ENCODE data around the gene OPN1MW2.
"Not testable (repeated sequence)": the region's sequence is repeated elsewhere in the genome, so short reads cannot be mapped to it uniquely, and the experiment has no call there.

OPN1MW2 gene

GRCh38 chrX:154209670-154210418 is 9.7 kb upstream of the OPN1MW2 start:
- H3K36me3 ChIP-seq (ENCODE audit: insufficient read depth, low read length); H2AFZ ChIP-seq (ENCODE audit: low read depth, low read length); H3K9me3 ChIP-seq (ENCODE audit: insufficient read depth, low read length, severe bottlenecking); H3K4me3 ChIP-seq (ENCODE audit: low read depth in 1 of 2, low read length in 2 of 2); H4K20me1 ChIP-seq (ENCODE audit: insufficient read depth, low read length); H3K27ac ChIP-seq (ENCODE audit: low read length); H3K4me2 ChIP-seq (ENCODE audit: insufficient read depth, low read length); H3K9ac ChIP-seq (ENCODE audit: low read depth, low read length); H3K27me3 ChIP-seq (ENCODE audit: insufficient read depth, low read length, poor library complexity); H3K79me2 ChIP-seq (ENCODE audit: insufficient read depth, low read length); H3K4me1 ChIP-seq (ENCODE audit: insufficient read depth, low read length); DNase-seq: not testable (repeated sequence)
- peak; percentile 99 for ATAC-seq (ENCODE audit: insufficient read depth, low read depth)

DNA sequence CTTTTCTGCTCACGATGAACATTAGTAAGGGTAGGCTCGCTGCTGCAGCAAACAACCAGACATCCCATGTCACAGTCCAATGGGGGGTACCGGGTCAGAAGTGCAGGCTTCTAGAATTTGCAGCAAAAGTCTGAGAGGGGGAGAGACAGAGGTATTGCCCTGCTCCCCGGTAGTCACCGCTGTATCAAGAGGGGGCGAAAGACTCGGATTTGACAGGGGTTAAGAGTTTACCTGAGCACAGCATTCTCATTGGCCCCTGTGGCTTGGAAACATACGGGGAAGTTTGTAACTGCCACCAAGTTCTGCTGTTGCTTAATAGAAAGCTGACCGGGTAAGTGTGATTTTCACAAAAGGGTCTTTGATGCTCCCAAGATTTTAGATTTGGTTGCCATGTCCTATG is 8.5 kb upstream of the OPN1MW2 start:
- not testable (repeated sequence) for H3K4me2 ChIP-seq (ENCODE audit: insufficient read depth, low read length); ATAC-seq (ENCODE audit: insufficient read depth, low read depth); H3K4me1 ChIP-seq (ENCODE audit: insufficient read depth, low read length); H3K27me3 ChIP-seq (ENCODE audit: insufficient read depth, low read length, poor library complexity); H3K27ac ChIP-seq (ENCODE audit: low read length); H3K9ac ChIP-seq (ENCODE audit: low read depth, low read length); H3K36me3 ChIP-seq (ENCODE audit: insufficient read depth, low read length); H2AFZ ChIP-seq (ENCODE audit: low read depth, low read length); H3K79me2 ChIP-seq (ENCODE audit: insufficient read depth, low read length); H3K9me3 ChIP-seq (ENCODE audit: insufficient read depth, low read length, severe bottlenecking); DNase-seq; H3K4me3 ChIP-seq (ENCODE audit: low read depth in 1 of 2, low read length in 2 of 2); H4K20me1 ChIP-seq (ENCODE audit: insufficient read depth, low read length)

- not testable (repeated sequence) for H3K4me2 ChIP-seq (ENCODE audit: insufficient read depth, low read length); H3K9ac ChIP-seq (ENCODE audit: low read depth, low read length); H4K20me1 ChIP-seq (ENCODE audit: insufficient read depth, low read length); H3K27me3 ChIP-seq (ENCODE audit: insufficient read depth, low read length, poor library complexity); H2AFZ ChIP-seq (ENCODE audit: low read depth, low read length); H3K36me3 ChIP-seq (ENCODE audit: insufficient read depth, low read length); H3K9me3 ChIP-seq (ENCODE audit: insufficient read depth, low read length, severe bottlenecking); DNase-seq; H3K79me2 ChIP-seq (ENCODE audit: insufficient read depth, low read length); H3K4me1 ChIP-seq (ENCODE audit: insufficient read depth, low read length); H3K27ac ChIP-seq (ENCODE audit: low read length); ATAC-seq (ENCODE audit: insufficient read depth, low read depth); H3K4me3 ChIP-seq (ENCODE audit: low read depth in 1 of 2, low read length in 2 of 2)
Observed at GRCh38 chrX:154211499-154211898, 8.1 kb upstream of the OPN1MW2 start.

GRCh38 chrX:154225292-154225691 is 5.7 kb downstream of the OPN1MW2 start:
- H3K4me2 ChIP-seq (ENCODE audit: insufficient read depth, low read length); H3K36me3 ChIP-seq (ENCODE audit: insufficient read depth, low read length); DNase-seq; ATAC-seq (ENCODE audit: insufficient read depth, low read depth); H3K79me2 ChIP-seq (ENCODE audit: insufficient read depth, low read length); H3K9ac ChIP-seq (ENCODE audit: low read depth, low read length); H3K4me1 ChIP-seq (ENCODE audit: insufficient read depth, low read length); H3K27me3 ChIP-seq (ENCODE audit: insufficient read depth, low read length, poor library complexity); H3K4me3 ChIP-seq (ENCODE audit: low read depth in 1 of 2, low read length in 2 of 2); H2AFZ ChIP-seq (ENCODE audit: low read depth, low read length); H3K9me3 ChIP-seq (ENCODE audit: insufficient read depth, low read length, severe bottlenecking); H3K27ac ChIP-seq (ENCODE audit: low read length); H4K20me1 ChIP-seq (ENCODE audit: insufficient read depth, low read length): not testable (repeated sequence)

- not testable (repeated sequence) for H3K36me3 ChIP-seq (ENCODE audit: insufficient read depth, low read length); H3K27me3 ChIP-seq (ENCODE audit: insufficient read depth, low read length, poor library complexity); DNase-seq; H4K20me1 ChIP-seq (ENCODE audit: insufficient read depth, low read length); H2AFZ ChIP-seq (ENCODE audit: low read depth, low read length); H3K4me3 ChIP-seq (ENCODE audit: low read depth in 1 of 2, low read length in 2 of 2); ATAC-seq (ENCODE audit: insufficient read depth, low read depth); H3K4me2 ChIP-seq (ENCODE audit: insufficient read depth, low read length); H3K27ac ChIP-seq (ENCODE audit: low read length); H3K79me2 ChIP-seq (ENCODE audit: insufficient read depth, low read length); H3K4me1 ChIP-seq (ENCODE audit: insufficient read depth, low read length); H3K9ac ChIP-seq (ENCODE audit: low read depth, low read length); H3K9me3 ChIP-seq (ENCODE audit: insufficient read depth, low read length, severe bottlenecking)
Observed at GRCh38 chrX:154226706-154227105, 7.2 kb downstream of the OPN1MW2 start.

DNA sequence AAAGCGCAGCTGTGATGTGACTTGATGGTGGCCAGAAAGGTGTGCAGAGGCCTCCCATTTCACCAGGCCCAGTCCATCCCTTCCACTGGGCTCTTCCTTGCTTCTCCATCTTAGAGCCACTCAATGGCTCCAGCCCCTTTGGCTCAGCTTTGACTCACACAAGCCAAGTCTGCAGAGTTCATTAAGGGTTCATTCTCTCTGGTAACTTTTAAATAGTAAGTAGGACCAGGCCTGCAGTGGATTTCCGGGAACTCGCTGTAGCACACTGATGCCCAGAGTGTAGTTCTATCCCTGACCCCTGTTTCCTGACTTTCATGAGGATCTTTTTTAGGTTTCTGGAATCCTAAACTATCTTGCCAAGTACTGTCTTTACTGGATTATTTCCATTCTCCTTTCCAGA is 11.9 kb downstream of the OPN1MW2 start:
- ATAC-seq (ENCODE audit: insufficient read depth, low read depth); H3K4me1 ChIP-seq (ENCODE audit: insufficient read depth, low read length); H3K27me3 ChIP-seq (ENCODE audit: insufficient read depth, low read length, poor library complexity); H2AFZ ChIP-seq (ENCODE audit: low read depth, low read length); H4K20me1 ChIP-seq (ENCODE audit: insufficient read depth, low read length); H3K79me2 ChIP-seq (ENCODE audit: insufficient read depth, low read length); H3K27ac ChIP-seq (ENCODE audit: low read length); H3K4me2 ChIP-seq (ENCODE audit: insufficient read depth, low read length); H3K9me3 ChIP-seq (ENCODE audit: insufficient read depth, low read length, severe bottlenecking); H3K36me3 ChIP-seq (ENCODE audit: insufficient read depth, low read length); DNase-seq; H3K9ac ChIP-seq (ENCODE audit: low read depth, low read length); H3K4me3 ChIP-seq (ENCODE audit: low read depth in 1 of 2, low read length in 2 of 2): not testable (repeated sequence)

GRCh38 chrX:154233620-154234019 is 14.1 kb downstream of the OPN1MW2 start:
- not testable (repeated sequence) for H3K4me2 ChIP-seq (ENCODE audit: insufficient read depth, low read length); H4K20me1 ChIP-seq (ENCODE audit: insufficient read depth, low read length); ATAC-seq (ENCODE audit: insufficient read depth, low read depth); H3K79me2 ChIP-seq (ENCODE audit: insufficient read depth, low read length); DNase-seq; H3K4me1 ChIP-seq (ENCODE audit: insufficient read depth, low read length); H2AFZ ChIP-seq (ENCODE audit: low read depth, low read length); H3K4me3 ChIP-seq (ENCODE audit: low read depth in 1 of 2, low read length in 2 of 2); H3K27ac ChIP-seq (ENCODE audit: low read length); H3K27me3 ChIP-seq (ENCODE audit: insufficient read depth, low read length, poor library complexity); H3K9me3 ChIP-seq (ENCODE audit: insufficient read depth, low read length, severe bottlenecking); H3K36me3 ChIP-seq (ENCODE audit: insufficient read depth, low read length); H3K9ac ChIP-seq (ENCODE audit: low read depth, low read length)

GRCh38 chrX:154238939-154239559 is 19.5 kb downstream of the OPN1MW2 start:
- H3K27me3 ChIP-seq (ENCODE audit: insufficient read depth, low read length, poor library complexity); H3K4me1 ChIP-seq (ENCODE audit: insufficient read depth, low read length); H3K36me3 ChIP-seq (ENCODE audit: insufficient read depth, low read length); H3K9ac ChIP-seq (ENCODE audit: low read depth, low read length); H3K4me2 ChIP-seq (ENCODE audit: insufficient read depth, low read length); H3K27ac ChIP-seq (ENCODE audit: low read length); H3K9me3 ChIP-seq (ENCODE audit: insufficient read depth, low read length, severe bottlenecking); H3K4me3 ChIP-seq (ENCODE audit: low read depth in 1 of 2, low read length in 2 of 2); H3K79me2 ChIP-seq (ENCODE audit: insufficient read depth, low read length); ATAC-seq (ENCODE audit: insufficient read depth, low read depth); H4K20me1 ChIP-seq (ENCODE audit: insufficient read depth, low read length); H2AFZ ChIP-seq (ENCODE audit: low read depth, low read length); DNase-seq: not testable (repeated sequence)

Measured in DND-41 (cell line).